Fibroblast of lung (primary cell): ENCODE measurements around the gene ADAT2. TPM values are rescaled to one million over a fixed set of nuclear protein-coding genes. Genes with fewer than 3 reads are reported as not detected.

Source experiments
- DNase-seq, 2 donors: peaks; one replicate each; pipeline versions ENCODE4 v3.0.0 to v3.0.0-alpha.2; 2010; ENCODE audit warnings: low read depth in 2 of 2
- H2AFZ ChIP-seq: 2 replicates; pipeline ENCODE4 v1.5.1; 2012; ENCODE audit warnings: low read length, control low read depth, inconsistent platforms
- H3K27ac ChIP-seq: 2 replicates; pipeline ENCODE4 v1.5.1; 2011; ENCODE audit warnings: low read length, control low read depth; ENCODE audit not compliant: insufficient read depth
- H3K27me3 ChIP-seq: 2 replicates; pipeline ENCODE4 v1.5.1; 2011; ENCODE audit warnings: mild to moderate bottlenecking, low read length; ENCODE audit not compliant: control insufficient read depth, insufficient read depth
- H3K36me3 ChIP-seq: 2 replicates; pipeline ENCODE4 v1.5.1; 2011; ENCODE audit warnings: low read length; ENCODE audit not compliant: control insufficient read depth, insufficient read depth
- H3K4me1 ChIP-seq: 2 replicates; pipeline ENCODE4 v1.5.1; 2011; ENCODE audit warnings: low read length; ENCODE audit not compliant: control insufficient read depth, insufficient read depth; ENCODE audit errors: extremely low read depth
- H3K4me2 ChIP-seq: 2 replicates; pipeline ENCODE4 v1.5.1; 2011; ENCODE audit warnings: low read length, control low read depth; ENCODE audit not compliant: insufficient read depth; ENCODE audit errors: extremely low read depth
- H3K4me3 ChIP-seq, 4 experiments: fragments of 200-600 bp in 1 of 4; sonication (generic) in 1 of 4; replicated peaks in 1 of 4; 2 replicates each; pipeline ENCODE4 v1.5.1; 2011 to 2016; ENCODE audit warnings: low read length in 4 of 4, low read depth in 3 of 4, mild to moderate bottlenecking in 3 of 4, control low read depth in 2 of 4, inconsistent platforms in 1 of 4, mixed read lengths in 1 of 4; ENCODE audit not compliant: insufficient read depth in 1 of 4; ENCODE audit errors: control extremely low read depth in 1 of 4
- H3K79me2 ChIP-seq: 2 replicates; pipeline ENCODE4 v1.5.1; 2012; ENCODE audit warnings: mild to moderate bottlenecking, low read length, inconsistent platforms; ENCODE audit not compliant: control insufficient read depth, insufficient read depth
- H3K9ac ChIP-seq: 2 replicates; pipeline ENCODE4 v1.5.1; 2011; ENCODE audit warnings: mild to moderate bottlenecking, low read length, control low read depth; ENCODE audit not compliant: insufficient read depth
- H3K9me3 ChIP-seq: 2 replicates; pipeline ENCODE4 v1.5.1; 2012; ENCODE audit warnings: low read depth, low read length; ENCODE audit not compliant: control insufficient read depth, insufficient read depth
- H4K20me1 ChIP-seq: 2 replicates; pipeline ENCODE4 v1.5.1; 2011; ENCODE audit warnings: low read length; ENCODE audit not compliant: control insufficient read depth, insufficient read depth; ENCODE audit errors: extremely low read depth
- CTCF ChIP-seq, 2 donors: IDR thresholded peaks in 1 of 2; conservative IDR thresholded peaks in 1 of 2; 1 replicate in 1 of 2; 2 replicates in 1 of 2; pipeline ENCODE4 v1.5.1; 2011 to 2012; ENCODE audit warnings: low read length in 2 of 2, control low read depth in 1 of 2, inconsistent platforms in 1 of 2, low read depth in 1 of 2, mild to moderate bottlenecking in 1 of 2
- EZH2 ChIP-seq: IDR thresholded peaks from 2 replicates; pipeline ENCODE4 v1.5.1; 2012; ENCODE audit warnings: low read length, control low read depth, mild to moderate bottlenecking; ENCODE audit errors: missing control alignments
- polyA plus RNA-seq, 2 donors: library from polyadenylated mRNA; depleted of rRNA in 1 of 2; stranded (reverse) in 1 of 2; unstranded in 1 of 2; fragments of >200 nt; gene quantifications; 2 replicates each; pipeline ENCODE4 v1.2.1, GENCODE V29; 2011 to 2012; ENCODE audit warnings: missing spikeins in 1 of 2
- total RNA-seq: library from RNA; depleted of rRNA; stranded (reverse); fragments of >200 nt; gene quantifications from 2 replicates; pipeline ENCODE4 v1.2.1, GENCODE V29; 2014

The ADAT2 gene
- total and polyA plus RNA-seq, 2 donors (not counting 1 experiment from before 2014, with no cell fraction given) = 4.7 to 5.0 TPM

GRCh38 chr6:143374014-143374413 is 76.5 kb downstream of the ADAT2 start:
- Histone ChIP-seq H3K79me2 (no peaks in the 10 kb centered on the region), H3K4me1 (no peaks in the 10 kb centered on the region), H3K4me2 (no peak overlapping the region), H3K27me3 (no peaks in the 10 kb centered on the region), H2AFZ (no peak overlapping the region), H3K27ac (no peak overlapping the region), H3K4me3 (no peak overlapping the region), H3K9me3 (no peaks in the 10 kb centered on the region), H4K20me1 (no peaks in the 10 kb centered on the region), H3K36me3 (no peaks in the 10 kb centered on the region), H3K9ac (no peak overlapping the region)
- DNase-seq = no peak
- TF ChIP-seq CTCF (conservative IDR thresholded peaks at IDR 0.05 in 1 of 2, IDR thresholded peaks at IDR 0.05 in 1 of 2; ENCODE audit: low read depth in 1 of 2, low read length in 2 of 2) (no peak), EZH2 (no peak)

Other genes with a start within 250 kb of the ADAT2 start
- 20.3 and 25.6 TPM in 2 replicates for gene PEX3, start 110 bp upstream of the ADAT2 start, total RNA-seq
- 22.4 and 31.2 TPM in 2 replicates for gene PEX3, start 110 bp upstream of the ADAT2 start, polyA plus RNA-seq
- 53.7 and 60.8 TPM in 2 replicates for gene FUCA2, start 61.0 kb upstream of the ADAT2 start, total RNA-seq
- gene FUCA2, start 61.0 kb upstream of the ADAT2 start, polyA plus RNA-seq = 107 and 123 TPM in 2 replicates
- gene PHACTR2, start 227.3 kb upstream of the ADAT2 start, total RNA-seq = 25.2 and 40.1 TPM in 2 replicates
- gene PHACTR2, start 227.3 kb upstream of the ADAT2 start, polyA plus RNA-seq = 45.5 and 55.0 TPM in 2 replicates